ENCODE results near the gene C1orf35. TPM values are rescaled to one million over a fixed set of nuclear protein-coding genes. Genes with fewer than 3 reads are reported as not detected.

The C1orf35 gene
- total RNA-seq, 2 donors from 2014 or later, result 9.1 to 9.7 TPM

- H3K4me1 ChIP-seq (ENCODE audit: control insufficient read depth in 1 of 2, low read depth in 2 of 2), result peaks cover 0 to 10% of the 10 kb centered on the region in 2 donors
- peaks cover 25% of the 10 kb centered on the region for H3K27me3 ChIP-seq (replicated peaks; ENCODE audit: insufficient read depth)
Observed at GRCh38 chr1:228062085-228062791, 40.9 kb downstream of the C1orf35 start.

DNA sequence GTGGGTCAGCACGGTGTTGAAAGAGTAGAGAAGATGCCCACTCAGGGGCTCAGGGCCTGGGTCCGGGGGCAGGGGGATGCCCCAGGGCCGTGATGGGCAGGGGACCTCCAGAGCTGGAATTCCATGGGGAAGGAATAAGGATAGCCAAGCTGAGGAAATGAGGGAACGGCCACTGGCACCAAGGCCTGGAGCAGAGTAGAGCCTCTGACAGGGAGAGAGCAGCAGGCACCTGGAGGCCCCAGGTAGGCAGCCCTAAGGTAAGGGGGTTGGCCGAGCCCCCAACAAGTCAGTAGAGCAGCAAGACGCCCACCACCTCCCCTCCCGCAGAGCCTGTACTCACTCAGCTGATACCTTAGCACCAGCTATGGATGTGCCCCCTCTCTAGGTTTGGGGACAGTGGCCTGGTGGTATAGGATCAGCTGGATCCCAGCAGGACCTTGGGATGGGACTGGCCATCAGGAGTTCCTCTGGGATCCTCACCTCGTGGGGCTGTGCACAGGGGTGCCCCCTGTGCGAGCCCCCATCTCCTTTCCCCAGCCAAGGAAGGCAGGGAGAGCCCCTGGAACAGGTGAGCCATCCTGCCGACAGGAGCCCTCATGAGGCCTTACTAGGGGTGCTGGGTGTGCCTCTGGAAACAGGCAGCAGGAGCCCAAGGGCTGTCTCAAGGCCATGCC, 41.6 kb downstream of the C1orf35 start:
- Histone ChIP-seq H3K4me1 (ENCODE audit: control insufficient read depth in 1 of 2, low read depth in 2 of 2) (peaks cover 0 to 10% of the 10 kb centered on the region in 2 donors), H3K27ac (no peak overlapping the region), H3K27me3 (replicated peaks; ENCODE audit: insufficient read depth) (peaks cover 25% of the 10 kb centered on the region), H3K9me3 (no peaks in the 10 kb centered on the region), H3K36me3 (no peaks in the 10 kb centered on the region), H3K4me3 (no peak overlapping the region)
- TF ChIP-seq, protein P1, sequence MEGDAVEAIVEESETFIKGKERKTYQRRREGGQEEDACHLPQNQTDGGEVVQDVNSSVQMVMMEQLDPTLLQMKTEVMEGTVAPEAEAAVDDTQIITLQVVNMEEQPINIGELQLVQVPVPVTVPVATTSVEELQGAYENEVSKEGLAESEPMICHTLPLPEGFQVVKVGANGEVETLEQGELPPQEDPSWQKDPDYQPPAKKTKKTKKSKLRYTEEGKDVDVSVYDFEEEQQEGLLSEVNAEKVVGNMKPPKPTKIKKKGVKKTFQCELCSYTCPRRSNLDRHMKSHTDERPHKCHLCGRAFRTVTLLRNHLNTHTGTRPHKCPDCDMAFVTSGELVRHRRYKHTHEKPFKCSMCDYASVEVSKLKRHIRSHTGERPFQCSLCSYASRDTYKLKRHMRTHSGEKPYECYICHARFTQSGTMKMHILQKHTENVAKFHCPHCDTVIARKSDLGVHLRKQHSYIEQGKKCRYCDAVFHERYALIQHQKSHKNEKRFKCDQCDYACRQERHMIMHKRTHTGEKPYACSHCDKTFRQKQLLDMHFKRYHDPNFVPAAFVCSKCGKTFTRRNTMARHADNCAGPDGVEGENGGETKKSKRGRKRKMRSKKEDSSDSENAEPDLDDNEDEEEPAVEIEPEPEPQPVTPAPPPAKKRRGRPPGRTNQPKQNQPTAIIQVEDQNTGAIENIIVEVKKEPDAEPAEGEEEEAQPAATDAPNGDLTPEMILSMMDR (IDR thresholded peaks at IDR 0.05), result no peak
- no peak for DNase-seq (ENCODE audit: low spot score)
- no peak for ATAC-seq (ENCODE audit: insufficient number of reproducible peaks, low FRiP score, low read depth)

More at GRCh38 chr1:228062085-228062791, 40.9 kb downstream of the C1orf35 start:
- Histone ChIP-seq H3K27ac (no peak overlapping the region), H3K4me3 (no peak overlapping the region), H3K9me3 (no peaks in the 10 kb centered on the region), H3K36me3 (no peaks in the 10 kb centered on the region)
- DNase-seq (ENCODE audit: low spot score) (no peak), ATAC-seq (ENCODE audit: insufficient number of reproducible peaks, low FRiP score, low read depth) (no peak)
- TF ChIP-seq, protein P1 (IDR thresholded peaks at IDR 0.05), result no peak

DNA sequence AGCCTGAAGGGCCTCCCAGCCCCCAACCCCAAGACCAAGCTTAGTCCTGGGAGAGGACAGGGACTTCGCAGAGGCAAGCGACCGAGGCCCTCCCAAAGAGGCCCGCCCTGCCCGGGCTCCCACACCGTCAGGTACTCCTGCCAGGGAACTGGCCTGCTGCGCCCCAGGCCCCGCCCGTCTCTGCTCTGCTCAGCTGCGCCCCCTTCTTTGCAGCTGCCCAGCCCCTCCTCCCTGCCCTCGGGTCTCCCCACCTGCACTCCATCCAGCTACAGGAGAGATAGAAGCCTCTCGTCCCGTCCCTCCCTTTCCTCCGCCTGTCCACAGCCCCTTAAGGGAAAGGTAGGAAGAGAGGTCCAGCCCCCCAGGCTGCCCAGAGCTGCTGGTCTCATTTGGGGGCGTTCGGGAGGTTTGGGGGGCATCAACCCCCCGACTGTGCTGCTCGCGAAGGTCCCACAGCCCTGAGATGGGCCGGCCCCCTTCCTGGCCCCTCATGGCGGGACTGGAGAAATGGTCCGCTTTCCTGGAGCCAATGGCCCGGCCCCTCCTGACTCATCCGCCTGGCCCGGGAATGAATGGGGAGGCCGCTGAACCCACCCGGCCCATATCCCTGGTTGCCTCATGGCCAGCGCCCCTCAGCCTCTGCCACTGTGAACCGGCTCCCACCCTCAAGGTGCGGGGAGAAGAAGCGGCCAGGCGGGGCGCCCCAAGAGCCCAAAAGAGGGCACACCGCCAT, 42.5 kb downstream of the C1orf35 start:
- Histone ChIP-seq H3K36me3 (no peaks in the 10 kb centered on the region), H3K9me3 (no peaks in the 10 kb centered on the region), H3K4me1 (ENCODE audit: control insufficient read depth in 1 of 2, low read depth in 2 of 2) (peaks cover 0 to 10% of the 10 kb centered on the region in 2 donors), H3K27me3 (replicated peaks; ENCODE audit: insufficient read depth) (peaks cover 25% of the 10 kb centered on the region), H3K27ac (no peak overlapping the region), H3K4me3 (peak overlapping the region; percentile 49)
- DNase-seq (ENCODE audit: low spot score), result no peak
- TF ChIP-seq, protein P1 (IDR thresholded peaks at IDR 0.05), result no peak
- no peak for ATAC-seq (ENCODE audit: insufficient number of reproducible peaks, low FRiP score, low read depth)

GRCh38 chr1:228059634-228060457, 43.3 kb downstream of the C1orf35 start:
- no peaks in the 10 kb centered on the region for H3K36me3 ChIP-seq
- ATAC-seq (ENCODE audit: insufficient number of reproducible peaks, low FRiP score, low read depth), result no peak
- no peak for DNase-seq (ENCODE audit: low spot score)
- peaks cover 25% of the 10 kb centered on the region for H3K27me3 ChIP-seq (replicated peaks; ENCODE audit: insufficient read depth)
- H3K4me3 ChIP-seq, result peak overlapping the region; percentile 49
- peaks cover 0 to 10% of the 10 kb centered on the region in 2 donors for H3K4me1 ChIP-seq (ENCODE audit: control insufficient read depth in 1 of 2, low read depth in 2 of 2)
- H3K9me3 ChIP-seq, result no peaks in the 10 kb centered on the region
- TF ChIP-seq, protein P1 (IDR thresholded peaks at IDR 0.05), result no peak
- H3K27ac ChIP-seq, result no peak overlapping the region

All from thoracic aorta (tissue), 2 donors.